Activated naive CD8-positive, alpha-beta T cell (primary cell): Measurements from ENCODE around the gene ALDH8A1.
"Not testable (repeated sequence)": the region's sequence is repeated elsewhere in the genome, so short reads cannot be mapped to it uniquely, and the experiment has no call there.

ENCODE experiments used
- H3K27ac Mint-ChIP-seq: one replicate; pipeline ENCODE4 v1.8.0; 2021; ENCODE audit warnings: mixed read lengths
- H3K27me3 Mint-ChIP-seq: one replicate; pipeline ENCODE4 v1.8.0; 2021; ENCODE audit warnings: mixed read lengths
- H3K36me3 Mint-ChIP-seq: one replicate; pipeline ENCODE4 v1.8.0; 2021; ENCODE audit warnings: mixed read lengths
- H3K4me1 Mint-ChIP-seq: one replicate; pipeline ENCODE4 v1.8.0; 2021; ENCODE audit warnings: low read depth, mixed read lengths
- H3K4me3 Mint-ChIP-seq: one replicate; pipeline ENCODE4 v1.8.0; 2021; ENCODE audit warnings: mild to moderate bottlenecking, mixed read lengths
- H3K9me3 Mint-ChIP-seq: one replicate; pipeline ENCODE4 v1.8.0; 2021; ENCODE audit warnings: low read depth, mixed read lengths

ALDH8A1 gene

GRCh38 chr6:134908906-134909516, 40.9 kb downstream of the ALDH8A1 start:
- Mint-ChIP-seq H3K4me3 (no peak overlapping the region), H3K27me3 (no peaks in the 10 kb centered on the region), H3K4me1 (no peaks in the 10 kb centered on the region), H3K27ac (no peak overlapping the region), H3K36me3 (no peaks in the 10 kb centered on the region), H3K9me3 (no peaks in the 10 kb centered on the region)

GRCh38 chr6:134904731-134905130, 45.2 kb downstream of the ALDH8A1 start:
- H3K27me3 Mint-ChIP-seq, H3K9me3 Mint-ChIP-seq, H3K27ac Mint-ChIP-seq, H3K36me3 Mint-ChIP-seq, H3K4me3 Mint-ChIP-seq, H3K4me1 Mint-ChIP-seq: not testable (repeated sequence)

GRCh38 chr6:134903448-134903847, 46.5 kb downstream of the ALDH8A1 start:
- Mint-ChIP-seq H3K4me3 (no peak overlapping the region), H3K9me3 (no peaks in the 10 kb centered on the region), H3K36me3 (no peaks in the 10 kb centered on the region), H3K27ac (no peak overlapping the region), H3K27me3 (no peaks in the 10 kb centered on the region), H3K4me1 (no peaks in the 10 kb centered on the region)

GRCh38 chr6:134902936-134903335, 47.0 kb downstream of the ALDH8A1 start:
- no peaks in the 10 kb centered on the region for H3K36me3 Mint-ChIP-seq
- no peaks in the 10 kb centered on the region for H3K9me3 Mint-ChIP-seq
- H3K27me3 Mint-ChIP-seq, result no peaks in the 10 kb centered on the region
- H3K4me3 Mint-ChIP-seq, result no peak overlapping the region
- H3K4me1 Mint-ChIP-seq, result no peaks in the 10 kb centered on the region
- no peak overlapping the region for H3K27ac Mint-ChIP-seq

GRCh38 chr6:134902074-134902861, 47.6 kb downstream of the ALDH8A1 start:
- H3K27me3 Mint-ChIP-seq, result no peaks in the 10 kb centered on the region

GRCh38 chr6:134898575-134898974, 51.3 kb downstream of the ALDH8A1 start:
- Mint-ChIP-seq H3K27ac (no peak overlapping the region), H3K9me3 (no peaks in the 10 kb centered on the region), H3K36me3 (no peaks in the 10 kb centered on the region), H3K4me1 (no peaks in the 10 kb centered on the region), H3K4me3 (no peak overlapping the region), H3K27me3 (no peaks in the 10 kb centered on the region)

More at GRCh38 chr6:134902074-134902861, 47.6 kb downstream of the ALDH8A1 start:
- Mint-ChIP-seq H3K36me3 (no peaks in the 10 kb centered on the region), H3K27ac (no peak overlapping the region), H3K4me3 (no peak overlapping the region), H3K4me1 (no peaks in the 10 kb centered on the region), H3K9me3 (no peaks in the 10 kb centered on the region)

- not testable (repeated sequence) for H3K36me3 Mint-ChIP-seq, H3K9me3 Mint-ChIP-seq, H3K27ac Mint-ChIP-seq, H3K4me3 Mint-ChIP-seq, H3K4me1 Mint-ChIP-seq, H3K27me3 Mint-ChIP-seq
Observed at GRCh38 chr6:134898166-134898565, 51.7 kb downstream of the ALDH8A1 start.

- H3K27ac Mint-ChIP-seq, result no peak overlapping the region
- no peak overlapping the region for H3K4me3 Mint-ChIP-seq
- peaks cover 5% of the 10 kb centered on the region for H3K36me3 Mint-ChIP-seq
- H3K27me3 Mint-ChIP-seq, result no peaks in the 10 kb centered on the region
- H3K4me1 Mint-ChIP-seq, result no peaks in the 10 kb centered on the region
- peaks cover 9% of the 10 kb centered on the region for H3K9me3 Mint-ChIP-seq
Observed at GRCh38 chr6:134896910-134897309, 53.0 kb downstream of the ALDH8A1 start.

- peaks cover 8% of the 10 kb centered on the region for H3K36me3 Mint-ChIP-seq
- no peak overlapping the region for H3K4me3 Mint-ChIP-seq
- no peaks in the 10 kb centered on the region for H3K27me3 Mint-ChIP-seq
- H3K4me1 Mint-ChIP-seq, result no peaks in the 10 kb centered on the region
- no peak overlapping the region for H3K27ac Mint-ChIP-seq
- peaks cover 9% of the 10 kb centered on the region for H3K9me3 Mint-ChIP-seq
Observed at GRCh38 chr6:134894800-134895199, 55.1 kb downstream of the ALDH8A1 start.

- Mint-ChIP-seq H3K36me3 (peaks cover 8% of the 10 kb centered on the region), H3K27me3 (no peaks in the 10 kb centered on the region), H3K4me3 (no peak overlapping the region), H3K27ac (no peak overlapping the region), H3K9me3 (peaks cover 9% of the 10 kb centered on the region), H3K4me1 (no peaks in the 10 kb centered on the region)
Observed at GRCh38 chr6:134892362-134892761, 57.5 kb downstream of the ALDH8A1 start.

- H3K27me3 Mint-ChIP-seq, result no peaks in the 10 kb centered on the region
- H3K36me3 Mint-ChIP-seq, result peaks cover 8% of the 10 kb centered on the region
- H3K4me1 Mint-ChIP-seq, result no peaks in the 10 kb centered on the region
- H3K9me3 Mint-ChIP-seq, result peaks cover 9% of the 10 kb centered on the region
- no peak overlapping the region for H3K27ac Mint-ChIP-seq
- H3K4me3 Mint-ChIP-seq, result no peak overlapping the region
Observed at GRCh38 chr6:134891633-134892032, 58.3 kb downstream of the ALDH8A1 start.

- Mint-ChIP-seq H3K9me3 (peaks cover 9% of the 10 kb centered on the region), H3K4me3 (no peak overlapping the region), H3K27ac (no peak overlapping the region), H3K36me3 (peaks cover 9% of the 10 kb centered on the region), H3K4me1 (no peaks in the 10 kb centered on the region), H3K27me3 (peaks cover 2% of the 10 kb centered on the region)
Observed at GRCh38 chr6:134888316-134888715, 61.6 kb downstream of the ALDH8A1 start.

- Mint-ChIP-seq H3K27ac (no peak overlapping the region), H3K27me3 (peaks cover 2% of the 10 kb centered on the region), H3K4me3 (no peak overlapping the region)
Observed at GRCh38 chr6:134884752-134885151, 65.1 kb downstream of the ALDH8A1 start.

GRCh38 chr6:134883314-134883713, 66.6 kb downstream of the ALDH8A1 start:
- Mint-ChIP-seq H3K9me3 (no peaks in the 10 kb centered on the region), H3K36me3 (peaks cover 3% of the 10 kb centered on the region), H3K4me3 (no peak overlapping the region), H3K4me1 (no peaks in the 10 kb centered on the region), H3K27ac (no peak overlapping the region), H3K27me3 (peaks cover 2% of the 10 kb centered on the region)

More at GRCh38 chr6:134884752-134885151, 65.1 kb downstream of the ALDH8A1 start:
- H3K9me3 Mint-ChIP-seq, result no peaks in the 10 kb centered on the region
- H3K4me1 Mint-ChIP-seq, result no peaks in the 10 kb centered on the region
- peaks cover 3% of the 10 kb centered on the region for H3K36me3 Mint-ChIP-seq

GRCh38 chr6:134882426-134883038, 67.4 kb downstream of the ALDH8A1 start:
- peaks cover 3% of the 10 kb centered on the region for H3K36me3 Mint-ChIP-seq
- H3K4me3 Mint-ChIP-seq, result no peak overlapping the region
- peaks cover 2% of the 10 kb centered on the region for H3K27me3 Mint-ChIP-seq
- H3K4me1 Mint-ChIP-seq, result no peaks in the 10 kb centered on the region
- no peak overlapping the region for H3K27ac Mint-ChIP-seq
- H3K9me3 Mint-ChIP-seq, result no peaks in the 10 kb centered on the region
